KOPT-K1 (cell line): ENCODE measurements around the gene PLS1.

Experiments
- H3K27ac ChIP-seq: fragments of 200-600 bp; sonication (generic); 2 replicates; pipeline ENCODE4 v1.5.1; 2016; ENCODE audit warnings: antibody characterized with exemption, mild to moderate bottlenecking, low read depth, low read length; ENCODE audit not compliant: poor library complexity, severe bottlenecking
- H3K36me3 ChIP-seq: fragments of 200-600 bp; sonication (generic); 2 replicates; pipeline ENCODE4 v1.5.1; 2017; ENCODE audit warnings: antibody characterized with exemption, mild to moderate bottlenecking, low read length, moderate library complexity; ENCODE audit not compliant: insufficient read depth
- H3K9me3 ChIP-seq: fragments of 200-600 bp; sonication (generic); 2 replicates; pipeline ENCODE4 v1.5.1; 2017; ENCODE audit warnings: antibody characterized with exemption, low read length, mild to moderate bottlenecking; ENCODE audit not compliant: insufficient read depth, poor library complexity, severe bottlenecking

Gene PLS1

GRCh38 chr3:142613491-142613890, 17.3 kb downstream of the PLS1 start:
- Histone ChIP-seq H3K9me3 (no peaks in the 10 kb centered on the region), H3K36me3 (no peaks in the 10 kb centered on the region), H3K27ac (no peak overlapping the region)

- H3K36me3 ChIP-seq: no peaks in the 10 kb centered on the region
- H3K9me3 ChIP-seq: no peaks in the 10 kb centered on the region
- H3K27ac ChIP-seq: no peak overlapping the region
Observed at GRCh38 chr3:142614059-142614626, 17.9 kb downstream of the PLS1 start.

DNA sequence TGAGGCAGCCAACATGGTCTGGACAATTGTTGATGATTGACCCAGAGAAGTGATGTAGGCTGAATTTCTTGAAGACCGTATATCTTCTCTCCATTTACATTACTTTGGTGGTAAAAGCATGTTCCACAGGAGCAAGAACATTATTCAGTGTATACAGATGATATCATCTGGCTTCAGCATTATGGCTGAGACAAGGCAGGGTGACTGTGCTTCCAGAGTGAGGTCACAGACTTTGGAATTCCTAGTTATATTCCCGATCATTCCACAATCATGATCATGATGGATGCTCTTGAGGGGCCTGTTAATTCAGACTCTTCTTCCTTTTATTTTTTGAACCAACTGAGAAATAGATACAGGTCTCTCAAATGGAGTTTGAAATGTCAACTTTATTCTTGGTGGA, 19.0 kb downstream of the PLS1 start:
- Histone ChIP-seq H3K27ac (no peak overlapping the region), H3K9me3 (no peaks in the 10 kb centered on the region), H3K36me3 (no peaks in the 10 kb centered on the region)

GRCh38 chr3:142618917-142619461, 22.8 kb downstream of the PLS1 start:
- no peaks in the 10 kb centered on the region for H3K9me3 ChIP-seq
- H3K36me3 ChIP-seq: no peaks in the 10 kb centered on the region
- no peak overlapping the region for H3K27ac ChIP-seq

GRCh38 chr3:142622405-142622804, 26.2 kb downstream of the PLS1 start:
- Histone ChIP-seq H3K9me3 (no peaks in the 10 kb centered on the region), H3K27ac (no peak overlapping the region), H3K36me3 (no peaks in the 10 kb centered on the region)

- Histone ChIP-seq H3K27ac (no peak overlapping the region), H3K9me3 (no peaks in the 10 kb centered on the region), H3K36me3 (no peaks in the 10 kb centered on the region)
Observed at GRCh38 chr3:142623194-142623593, 27.0 kb downstream of the PLS1 start.

GRCh38 chr3:142624341-142625152, 28.4 kb downstream of the PLS1 start:
- H3K36me3 ChIP-seq: no peaks in the 10 kb centered on the region
- no peak overlapping the region for H3K27ac ChIP-seq

DNA sequence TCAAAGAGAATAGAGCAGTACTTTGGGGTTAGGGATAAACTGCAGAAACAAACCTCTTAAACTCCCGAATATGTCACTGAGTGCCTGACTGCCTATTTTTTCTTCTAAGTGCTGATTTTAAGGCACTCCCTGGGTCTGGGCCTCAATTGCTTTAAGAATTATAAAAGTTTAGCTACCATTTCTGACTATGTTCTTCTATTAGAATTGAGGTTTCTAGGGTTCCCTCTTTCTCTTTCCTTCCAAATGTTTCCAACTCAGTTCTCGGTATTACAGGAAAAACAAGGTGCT, 28.9 kb downstream of the PLS1 start:
- Histone ChIP-seq H3K9me3 (no peaks in the 10 kb centered on the region), H3K27ac (no peak overlapping the region), H3K36me3 (no peaks in the 10 kb centered on the region)

More at GRCh38 chr3:142624341-142625152, 28.4 kb downstream of the PLS1 start:
- H3K9me3 ChIP-seq: no peaks in the 10 kb centered on the region

GRCh38 chr3:142626971-142627370, 30.8 kb downstream of the PLS1 start:
- Histone ChIP-seq H3K36me3 (no peaks in the 10 kb centered on the region), H3K9me3 (no peaks in the 10 kb centered on the region), H3K27ac (no peak overlapping the region)

DNA sequence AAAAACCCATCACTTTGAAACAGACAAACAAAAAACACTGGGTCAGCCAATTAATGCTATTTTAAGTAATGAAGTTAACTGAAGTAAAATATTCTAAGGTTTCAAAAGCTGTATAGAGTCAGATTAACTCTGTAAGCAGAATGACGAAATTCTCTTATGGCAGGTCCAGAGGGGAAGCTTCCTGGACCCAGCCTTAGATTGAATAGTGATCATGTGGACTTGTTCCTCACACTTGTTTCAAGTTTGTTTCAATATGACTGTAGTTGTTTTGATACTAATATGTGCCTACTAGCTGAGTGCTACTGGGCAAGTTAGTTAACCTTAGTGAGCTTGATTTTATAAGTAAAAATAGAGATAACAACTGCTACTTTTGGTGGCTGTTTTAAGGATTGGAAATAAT, 32.6 kb downstream of the PLS1 start:
- Histone ChIP-seq H3K36me3 (no peaks in the 10 kb centered on the region), H3K27ac (no peak overlapping the region)

GRCh38 chr3:142633073-142633472, 36.9 kb downstream of the PLS1 start:
- Histone ChIP-seq H3K9me3 (no peaks in the 10 kb centered on the region), H3K27ac (no peak overlapping the region), H3K36me3 (no peaks in the 10 kb centered on the region)

More for the DNA sequence above, 32.6 kb downstream of the PLS1 start:
- H3K9me3 ChIP-seq: no peaks in the 10 kb centered on the region

GRCh38 chr3:142636050-142636449, 39.9 kb downstream of the PLS1 start:
- Histone ChIP-seq H3K36me3 (no peaks in the 10 kb centered on the region), H3K9me3 (no peaks in the 10 kb centered on the region), H3K27ac (no peak overlapping the region)

DNA sequence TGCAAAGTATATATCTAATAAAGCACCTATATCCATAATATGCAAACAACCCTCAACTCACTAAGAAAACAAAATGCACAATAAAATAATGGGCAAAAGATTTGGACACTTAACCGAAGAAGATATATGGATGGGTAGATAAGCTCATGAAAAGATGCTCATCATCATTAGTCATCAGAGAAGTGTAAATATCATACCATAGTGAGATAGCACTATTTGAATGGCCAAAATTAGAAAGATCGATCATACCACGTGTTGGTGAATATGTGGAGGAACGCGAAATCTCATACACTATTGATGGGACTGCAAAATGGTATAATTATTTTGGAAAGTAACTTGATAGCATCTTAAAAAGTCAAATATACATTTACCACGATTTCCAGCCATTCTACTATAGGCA, 40.5 kb downstream of the PLS1 start:
- no peaks in the 10 kb centered on the region for H3K36me3 ChIP-seq
- no peaks in the 10 kb centered on the region for H3K9me3 ChIP-seq
- no peak overlapping the region for H3K27ac ChIP-seq

- H3K27ac ChIP-seq: no peak overlapping the region
- no peaks in the 10 kb centered on the region for H3K36me3 ChIP-seq
- no peaks in the 10 kb centered on the region for H3K9me3 ChIP-seq
Observed at GRCh38 chr3:142638291-142638690, 42.1 kb downstream of the PLS1 start.

- no peaks in the 10 kb centered on the region for H3K9me3 ChIP-seq
- no peaks in the 10 kb centered on the region for H3K36me3 ChIP-seq
- no peak overlapping the region for H3K27ac ChIP-seq
Observed at GRCh38 chr3:142641504-142641903, 45.3 kb downstream of the PLS1 start.

DNA sequence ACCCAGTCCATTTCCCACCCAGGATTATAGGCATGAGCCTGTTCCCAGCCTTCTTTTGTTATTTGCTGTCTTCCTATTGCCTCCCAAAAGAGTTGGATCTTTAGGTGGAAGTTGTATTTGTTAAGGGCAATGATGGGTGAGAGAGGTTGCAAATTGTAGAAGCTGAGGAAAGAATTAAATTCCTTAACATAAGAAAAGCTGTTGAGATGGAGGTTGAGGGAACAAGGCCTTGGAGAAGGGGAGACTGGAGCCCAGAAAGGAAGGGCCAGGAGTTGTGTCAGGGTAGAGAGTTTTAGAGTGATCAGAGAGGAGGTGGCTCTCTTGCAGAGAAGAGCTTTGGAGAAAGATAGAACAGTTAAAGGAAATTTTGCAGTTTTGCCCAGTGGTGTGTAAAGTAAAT, 46.8 kb downstream of the PLS1 start:
- Histone ChIP-seq H3K27ac (no peak overlapping the region), H3K36me3 (no peaks in the 10 kb centered on the region), H3K9me3 (no peaks in the 10 kb centered on the region)
